ENCODE data around the gene TMEM205. TPM values are rescaled to one million over a fixed set of nuclear protein-coding genes. Genes with fewer than 3 reads are reported as not detected.
A peak's percentile ranks its signal among the peaks of the same experiment; 100 is the strongest.

TMEM205 gene
- total and polyA plus RNA-seq, 2 of the 13 experiments (the other 11 are each of a cell fraction or from before 2014, with no cell fraction given): 45.5 to 98.7 TPM

GRCh38 chr19:11380653-11381537 is 34.8 kb upstream of the TMEM205 start (continued):
- TF ChIP-seq ZNF574 (CRISPR knock-in tag; IDR thresholded peaks at IDR 0.05) (peak; percentile 76), CSRNP2 (CRISPR knock-in tag; conservative IDR thresholded peaks at IDR 0.05; ENCODE audit: low read depth) (no peak), ZNF205 (CRISPR knock-in tag; IDR thresholded peaks at IDR 0.05) (no peak), CBX1 (IDR thresholded peaks at IDR 0.05; ENCODE audit: low read depth) (peak; percentile 53), ZNF382 (CRISPR knock-in tag; IDR thresholded peaks at IDR 0.05; ENCODE audit: borderline replicate concordance) (no peak), CREB3 (CRISPR knock-in tag; IDR thresholded peaks at IDR 0.05) (no peak), AHR (CRISPR knock-in tag; IDR thresholded peaks at IDR 0.05) (no peak; the same call in none of the 2 replicates), PHF5A (CRISPR knock-in tag; IDR thresholded peaks at IDR 0.05; ENCODE audit: low read depth, unreplicated experiment) (no peak), PTBP1 (IDR thresholded peaks at IDR 0.05; ENCODE audit: low read depth, low read length, poor library complexity, severe bottlenecking) (no peak), CBFB (CRISPR knock-in tag; IDR thresholded peaks at IDR 0.05) (no peak), ZZZ3 (CRISPR knock-in tag; IDR thresholded peaks at IDR 0.05; ENCODE audit: borderline replicate concordance) (no peak), ZNF687 (CRISPR knock-in tag; IDR thresholded peaks at IDR 0.05) (peak; percentile 90), NR2F2 (IDR thresholded peaks at IDR 0.05; ENCODE audit: borderline replicate concordance, low read depth) (no peak), NFE2L2 (IDR thresholded peaks at IDR 0.05; ENCODE audit: low read length) (no peak), ZNF598 (CRISPR knock-in tag; IDR thresholded peaks at IDR 0.05; ENCODE audit: borderline replicate concordance) (peak; percentile 82; the same call in 1 of the 2 replicates), ZBTB20 (CRISPR knock-in tag; IDR thresholded peaks at IDR 0.05; ENCODE audit: borderline replicate concordance, low read depth) (no peak), ZSCAN5A (CRISPR knock-in tag; IDR thresholded peaks at IDR 0.05; ENCODE audit: borderline replicate concordance) (no peak), ATRX (CRISPR knock-in tag; IDR thresholded peaks at IDR 0.05; ENCODE audit: borderline replicate concordance) (no peak)
